ENCODE data around the gene CXCL16.

CXCL16 gene

GRCh38 chr17:4739122-4740024 lies at the start of gene CXCL16, which contains the start of gene ZMYND15:
Gene CXCL16, minus strand, starts transcription at chr17:4739928. Its CDS starts 589 bp downstream, at chr17:4739339.
Gene ZMYND15, plus strand, starts transcription at chr17:4739833. Its CDS starts 716 bp downstream, at chr17:4740549.
- DNase-seq: no peak

- peak; percentile 55 for DNase-seq
Measured at GRCh38 chr17:4788807-4789700, 49.3 kb upstream of the CXCL16 start, which contains the start of gene GLTPD2. Gene GLTPD2, plus strand, starts transcription at chr17:4788964. Its CDS starts 48 bp downstream, at chr17:4789012.

GRCh38 chr17:4788159-4788806 lies 48.6 kb upstream of the CXCL16 start:
- DNase-seq: no peak

- DNase-seq: no peak
Measured at GRCh38 chr17:4786516-4786915, 46.8 kb upstream of the CXCL16 start.

- DNase-seq: peak; percentile 95
Measured at GRCh38 chr17:4786106-4786511, 46.4 kb upstream of the CXCL16 start, which contains the start of gene VMO1. Gene VMO1, minus strand, starts transcription at chr17:4786364. Its CDS starts 12 bp downstream, at chr17:4786352.

GRCh38 chr17:4785311-4786105 lies 45.8 kb upstream of the CXCL16 start:
- peak; percentile 56 for DNase-seq

- DNase-seq: peak; percentile 74
Measured at GRCh38 chr17:4782652-4783051, 42.9 kb upstream of the CXCL16 start.

- no peak for DNase-seq
Measured at GRCh38 chr17:4780325-4780955, 40.7 kb upstream of the CXCL16 start.

- no peak for DNase-seq
Measured at GRCh38 chr17:4777969-4778760, 38.4 kb upstream of the CXCL16 start.

GRCh38 chr17:4772235-4772613 lies 32.5 kb upstream of the CXCL16 start:
- DNase-seq: peak; percentile 45

- DNase-seq: no peak
Measured at GRCh38 chr17:4771519-4772234, 31.9 kb upstream of the CXCL16 start, which contains the start of gene TM4SF5. Gene TM4SF5, plus strand, starts transcription at chr17:4771886. Its CDS starts 37 bp downstream, at chr17:4771923.

- DNase-seq: no peak
Measured at GRCh38 chr17:4769628-4770027, 29.9 kb upstream of the CXCL16 start.

GRCh38 chr17:4768298-4768697 lies 28.6 kb upstream of the CXCL16 start:
- DNase-seq: no peak

- no peak for DNase-seq
Measured at GRCh38 chr17:4766723-4767122, 27.0 kb upstream of the CXCL16 start.

- DNase-seq: no peak
Measured at GRCh38 chr17:4766201-4766600, 26.5 kb upstream of the CXCL16 start.

- no peak for DNase-seq
Measured at GRCh38 chr17:4764595-4764994, 24.9 kb upstream of the CXCL16 start.

GRCh38 chr17:4759776-4760236 lies 20.1 kb upstream of the CXCL16 start:
- no peak for DNase-seq

GRCh38 chr17:4753392-4753791 lies 13.7 kb upstream of the CXCL16 start:
- DNase-seq: no peak

GRCh38 chr17:4751932-4752331 lies 12.2 kb upstream of the CXCL16 start:
- no peak for DNase-seq

- DNase-seq: no peak
Measured at GRCh38 chr17:4750606-4751005, 10.9 kb upstream of the CXCL16 start.

Data from NCI-H82 (cell line).